ENCODE results near the gene ODR4. TPM values are rescaled to one million over a fixed set of nuclear protein-coding genes. Genes with fewer than 3 reads are reported as not detected.

Gene ODR4
- total and polyA plus RNA-seq, 2 of the 4 experiments (the other 2 are of a cell fraction) = 9.4 to 9.7 TPM

- peaks cover 3% of the 10 kb centered on the region; the same call in 1 of the 2 replicates for H3K36me3 ChIP-seq (ENCODE audit: control insufficient read depth, insufficient read depth, low read length)
- dilution Hi-C loops (cut with HindIII; ENCODE audit: low sequenced_read_pairs, unreplicated experiment) (no loop called here), in situ Hi-C loops (cut with MboI; ENCODE audit: low sequenced_read_pairs) (loop anchor here (25.0 kb wide), 1 partner anchor 1662 kb away; no protein-coding TSS in a partner anchor), intact Hi-C loops (cut with micrococcal nuclease) (loop anchor here (1.0 kb wide), 2 partner anchors 308 to 612 kb away; no protein-coding TSS in a partner anchor)
- ATAC-seq (ENCODE audit: low read depth) = peak; percentile 23
- H2AFZ ChIP-seq (replicated peaks; ENCODE audit: low read length, poor library complexity) = peak overlapping the region; percentile 94
- peaks cover 2% of the 10 kb centered on the region; the same call in 1 of the 2 replicates for H3K4me1 ChIP-seq (ENCODE audit: control insufficient read depth, insufficient read depth, low read length)
- peak overlapping the region; percentile 45; the same call in 1 of the 2 replicates for H2AK5ac ChIP-seq (ENCODE audit: low read depth, low read length)
- H3K27ac ChIP-seq (ENCODE audit: insufficient read depth, low read length) = peak overlapping the region; percentile 55
- H3K4me2 ChIP-seq (ENCODE audit: low read depth, low read length) = peak overlapping the region; percentile 96
- no peak overlapping the region for H2BK15ac ChIP-seq (ENCODE audit: low read depth, low read length)
- POLR2A ChIA-PET (ENCODE audit: unreplicated experiment) = interaction anchor here (0.5 to 0.6 kb wide), 3 partner anchors 15 to 556 kb away, joined by 3 to 5 read pairs (median 3); no protein-coding TSS in a partner anchor
- H4K20me1 ChIP-seq (ENCODE audit: insufficient read depth, low read length) = no peaks in the 10 kb centered on the region; the same call in 1 of the 2 replicates
- TF ChIP-seq RAD21 (IDR thresholded peaks at IDR 0.05; ENCODE audit: low read length) = no peak
- TF ChIP-seq FOS (IDR thresholded peaks at IDR 0.05; ENCODE audit: low read depth, low read length) = no peak
- H3K9ac ChIP-seq (ENCODE audit: low read depth, low read length) = peak overlapping the region; percentile 79
- H3K27me3 ChIP-seq (ENCODE audit: control insufficient read depth, insufficient read depth, low read length) = no peaks in the 10 kb centered on the region
- H3K23ac ChIP-seq (ENCODE audit: low read depth, low read length) = peak overlapping the region; percentile 84
- no peak overlapping the region for H2BK20ac ChIP-seq (ENCODE audit: low read depth, low read length)
- H3K56ac ChIP-seq (ENCODE audit: extremely low read depth, insufficient read depth, low read length) = peak overlapping the region; percentile 70; the same call in 1 of the 2 replicates
- H4K91ac ChIP-seq (ENCODE audit: insufficient read depth, low read depth, low read length) = peak overlapping the region; percentile 4; the same call in 1 of the 2 replicates
- peak overlapping the region; percentile 44; the same call in 1 of the 2 replicates for H3K4ac ChIP-seq (ENCODE audit: low read depth, low read length)
- H3K79me1 ChIP-seq (ENCODE audit: low read depth in 1 of 2, low read length in 2 of 2) = peaks cover 3 to 20% of the 10 kb centered on the region in 2 experiments; a peak in 2 of 4 replicates
- H3K14ac ChIP-seq (replicated peaks; ENCODE audit: low read depth, low read length) = peak overlapping the region; percentile 26
- peak; percentile 25 for DNase-seq
- H2AK9ac ChIP-seq (replicated peaks; ENCODE audit: low read depth, low read length, poor library complexity) = peak overlapping the region; percentile 66
- no peaks in the 10 kb centered on the region; the same call in 1 of the 2 replicates for H3K9me1 ChIP-seq (ENCODE audit: insufficient read depth, low read length)
- H3K18ac ChIP-seq (ENCODE audit: low read depth, low read length) = no peak overlapping the region
- CTCF ChIA-PET = interaction anchor here (0.6 to 1.6 kb wide), 16 partner anchors 11 to 612 kb away, joined by 3 to 13 read pairs (median 4); no protein-coding TSS in a partner anchor
- peak overlapping the region; percentile 38; a peak in 2 of 4 replicates for H4K8ac ChIP-seq (ENCODE audit: low read depth in 2 of 2, low read length in 2 of 2)
- H2BK5ac ChIP-seq (ENCODE audit: low read depth, low read length, poor library complexity, severe bottlenecking) = peak overlapping the region; percentile 6
- no peaks in the 10 kb centered on the region for H3K9me3 ChIP-seq (ENCODE audit: control insufficient read depth, insufficient read depth, low read length)
- 0% methylated on average over 17 of the region's 37 CpGs; no CpG with 5 or more reads in 1 of the 2 experiments for WGBS, 2 experiments (ENCODE audit: extremely low coverage in 2 of 2, insufficient read length in 1 of 2)
- BruUV-seq (replicated peaks) = TSS peak; percentile 86
- 0 out of 2 replicates have a peak overlapping the region, but pooled peaks have one; percentile 11 for H4K5ac ChIP-seq (ENCODE audit: low read depth, low read length)
- 0 out of 2 replicates have a peak overlapping the region, but pooled peaks have one; percentile 2 for H2BK120ac ChIP-seq (ENCODE audit: low read depth, low read length)
- H3K4me3 ChIP-seq (ENCODE audit: insufficient read depth, low read depth, low read length) = peak overlapping the region; percentile 62
Measured at GRCh38 chr1:186374303-186375151, 1.1 kb upstream of the ODR4 start.

Data from IMR-90 (cell line).